PC-9 (cell line): ENCODE results near the gene AQP9.

ENCODE experiments used
- CTCF ChIP-seq: fragments of 200-600 bp; sonication (generic); conservative IDR thresholded peaks from 2 replicates; pipeline ENCODE4 v1.6.1; 2017; ENCODE audit warnings: mixed run types, antibody characterized with exemption, mild to moderate bottlenecking, moderate library complexity
- EZH2 ChIP-seq: fragments of 200-600 bp; sonication (generic); IDR thresholded peaks from 2 replicates; pipeline ENCODE4 v1.8.0; 2017; ENCODE audit warnings: antibody characterized with exemption, low read depth

- no peak for TF ChIP-seq EZH2
- no peak for TF ChIP-seq CTCF
Observed at GRCh38 chr15:58111718-58112104, 26.5 kb upstream of the AQP9 start.
